CD14-positive monocyte (primary cell): ENCODE measurements around the gene SLC35A4. TPM values are rescaled to one million over a fixed set of nuclear protein-coding genes. Genes with fewer than 3 reads are reported as not detected.
"Not testable (repeated sequence)": the region's sequence is repeated elsewhere in the genome, so short reads cannot be mapped to it uniquely, and the experiment has no call there.

Experiments
- DNase-seq, 3 donors: peaks; one replicate each; pipeline ENCODE4 v3.0.0-alpha.2; 2011 to 2022
- H2AFZ ChIP-seq: 2 replicates; pipeline ENCODE4 v1.6.0; 2012; ENCODE audit warnings: mild to moderate bottlenecking, low read depth, low read length, inconsistent platforms; ENCODE audit not compliant: insufficient read depth, poor library complexity, severe bottlenecking
- H3K27ac ChIP-seq, 2 donors: 1 replicate in 1 of 2; 2 replicates in 1 of 2; pipeline ENCODE4 v1.5.1; 2012 to 2013; ENCODE audit warnings: low read length in 2 of 2, control low read depth in 1 of 2, inconsistent platforms in 1 of 2, low read depth in 1 of 2, mild to moderate bottlenecking in 1 of 2
- H3K27me3 ChIP-seq, 2 donors: one replicate each; pipeline versions ENCODE4 v1.6.0 to v1.6.1; 2011 to 2013; ENCODE audit warnings: low read length in 2 of 2; ENCODE audit not compliant: control insufficient read depth in 2 of 2, insufficient read depth in 2 of 2
- H3K36me3 ChIP-seq, 2 donors: replicated peaks in 1 of 2; 1 replicate in 1 of 2; 2 replicates in 1 of 2; pipeline versions ENCODE4 v1.5.1 to v1.6.1; 2012 to 2013; ENCODE audit warnings: low read length in 2 of 2, control low read depth in 1 of 2, inconsistent platforms in 1 of 2, mild to moderate bottlenecking in 1 of 2; ENCODE audit not compliant: insufficient read depth in 2 of 2, control insufficient read depth in 1 of 2
- H3K4me1 ChIP-seq, 2 donors: 1 replicate in 1 of 2; 2 replicates in 1 of 2; pipeline versions ENCODE4 v1.5.1 to v1.6.1; 2012 to 2013; ENCODE audit warnings: low read length in 2 of 2, control low read depth in 1 of 2, inconsistent platforms in 1 of 2, mild to moderate bottlenecking in 1 of 2, moderate library complexity in 1 of 2; ENCODE audit not compliant: insufficient read depth in 2 of 2, control insufficient read depth in 1 of 2
- H3K4me2 ChIP-seq: replicated peaks from 2 replicates; pipeline ENCODE3; 2012; ENCODE audit warnings: low read length, moderate library complexity, mild to moderate bottlenecking; ENCODE audit not compliant: poor library complexity, severe bottlenecking; ENCODE audit errors: extremely low read depth
- H3K4me3 ChIP-seq, 3 experiments: fragments of 200-600 bp in 1 of 3; sonication (generic) in 1 of 3; replicated peaks in 1 of 3; 1 replicate in 2 of 3; 2 replicates in 1 of 3; pipeline ENCODE4 v1.5.1; 2011 to 2013; ENCODE audit warnings: low read length in 3 of 3, mild to moderate bottlenecking in 3 of 3, control low read depth in 2 of 3, low read depth in 2 of 3, inconsistent platforms in 1 of 3, moderate library complexity in 1 of 3
- H3K79me2 ChIP-seq: 2 replicates; pipeline ENCODE4 v1.6.0; 2012; ENCODE audit warnings: mild to moderate bottlenecking, control low read depth, inconsistent platforms, low read length, moderate library complexity; ENCODE audit not compliant: insufficient read depth
- H3K9ac ChIP-seq: 2 replicates; pipeline ENCODE4 v1.6.0; 2017; ENCODE audit warnings: low read length, mild to moderate bottlenecking; ENCODE audit not compliant: insufficient read depth, poor library complexity, severe bottlenecking
- H3K9me3 ChIP-seq, 2 donors: replicated peaks in 1 of 2; 1 replicate in 1 of 2; 2 replicates in 1 of 2; pipeline versions ENCODE4 v1.5.1 to v1.6.1; 2012 to 2013; ENCODE audit warnings: low read length in 2 of 2, control low read depth in 1 of 2; ENCODE audit not compliant: control insufficient read depth in 1 of 2, insufficient read depth in 1 of 2
- H4K20me1 ChIP-seq: 2 replicates; pipeline ENCODE4 v1.6.0; 2012; ENCODE audit warnings: mild to moderate bottlenecking, low read length, control low read depth, moderate library complexity; ENCODE audit not compliant: insufficient read depth
- H3K27ac Mint-ChIP-seq, 7 donors: one replicate each; pipeline ENCODE4 v1.8.0; 2020; ENCODE audit warnings: mild to moderate bottlenecking in 7 of 7, mixed read lengths in 7 of 7, moderate library complexity in 6 of 7, inconsistent platforms in 2 of 7
- H3K27me3 Mint-ChIP-seq, 3 donors: one replicate each; pipeline ENCODE4 v1.8.0; 2021 to 2022; ENCODE audit warnings: low read depth in 3 of 3, mild to moderate bottlenecking in 3 of 3, mixed read lengths in 3 of 3, moderate library complexity in 3 of 3, inconsistent platforms in 1 of 3
- H3K36me3 Mint-ChIP-seq, 2 donors: one replicate each; pipeline ENCODE4 v1.8.0; 2020; ENCODE audit warnings: mixed read lengths in 2 of 2, inconsistent platforms in 1 of 2, mild to moderate bottlenecking in 1 of 2
- H3K4me1 Mint-ChIP-seq: one replicate; pipeline ENCODE4 v1.8.0; 2020; ENCODE audit warnings: mild to moderate bottlenecking, mixed read lengths
- H3K4me3 Mint-ChIP-seq, 2 donors: one replicate each; pipeline ENCODE4 v1.8.0; 2020; ENCODE audit warnings: mild to moderate bottlenecking in 2 of 2, mixed read lengths in 2 of 2, moderate library complexity in 1 of 2
- H3K9me3 Mint-ChIP-seq, 7 donors: one replicate each; pipeline ENCODE4 v1.8.0; 2020 to 2022; ENCODE audit warnings: mixed read lengths in 7 of 7, mild to moderate bottlenecking in 6 of 7, moderate library complexity in 6 of 7, inconsistent platforms in 2 of 7
- WGBS: methylation state at CpG from one replicate; pipeline ENCODE4 v1.1.5; 2013; ENCODE audit warnings: missing lambda C conversion rate; ENCODE audit not compliant: insufficient coverage; 5-methylcytosine and 5-hydroxymethylcytosine counted together
- intact Hi-C, 2 donors: fragments of 100-400 bp; cut with micrococcal nuclease; formaldehyde crosslinking; loops; one replicate each; pipeline versions ENCODE4 v1.15.0 to v1.15.1; 2023
- polyA plus RNA-seq, 3 donors: library from polyadenylated mRNA; depleted of rRNA in 1 of 3; unstranded in 2 of 3; stranded (reverse) in 1 of 3; fragments of 300-500 nt in 2 of 3; fragments of >200 nt in 1 of 3; fragmentation: Illumina TruSeq in 2 of 3; gene quantifications; 1 replicate in 2 of 3; 2 replicates in 1 of 3; pipeline ENCODE4 v1.2.3, GENCODE V29; 2012 to 2021
- TF ChIP-seq, protein P1 (sequence below): fragments of 200-600 bp; IDR thresholded peaks from one replicate; pipeline ENCODE4 v1.8.0; 2022; ENCODE audit warnings: antibody characterized with exemption, mild to moderate bottlenecking

SLC35A4 gene
- polyA plus RNA-seq, 3 donors, result 44.0 to 67.1 (median 58.8) TPM

DNA sequence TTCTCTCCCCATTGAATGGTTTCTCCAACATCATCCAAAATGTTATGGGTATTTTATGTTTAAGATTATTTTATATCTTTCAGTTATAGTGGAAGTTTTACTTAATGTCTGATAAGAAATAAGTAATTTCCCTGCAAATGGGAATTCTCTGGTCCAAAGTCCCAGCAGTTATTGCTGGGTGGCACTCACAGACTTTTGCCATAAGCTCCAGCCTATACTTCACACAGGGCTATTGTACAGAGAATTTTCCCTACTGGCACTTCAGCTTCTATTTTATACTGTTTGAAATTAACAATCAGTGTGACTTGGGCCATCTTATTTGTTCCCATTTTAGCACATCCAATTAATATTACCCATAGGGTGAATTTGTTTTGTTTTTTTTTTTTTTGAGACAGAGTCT, 35.5 kb downstream of the SLC35A4 start:
- no peak overlapping the region for H3K4me3 Mint-ChIP-seq
- H3K27ac Mint-ChIP-seq, result peak overlapping the region in 2 of 7 donors; percentile 45 to 99
- peaks cover 0 to 5% (median 0%) of the 10 kb centered on the region in 3 donors for H3K27me3 Mint-ChIP-seq
- H3K9me3 Mint-ChIP-seq, result peaks cover 0 to 3% (median 0%) of the 10 kb centered on the region in 7 donors
- DNase-seq, result no peak
- Histone ChIP-seq H3K79me2 (peaks cover 11% of the 10 kb centered on the region), H3K4me1 (peaks cover 75 to 95% of the 10 kb centered on the region in 2 donors), H3K27ac (no peak overlapping the region), H4K20me1 (no peaks in the 10 kb centered on the region), H3K36me3 (no peaks in the 10 kb centered on the region), H3K9me3 (no peaks in the 10 kb centered on the region), H3K4me3 (no peak overlapping the region), H3K9ac (no peak overlapping the region), H3K4me2 (no peak overlapping the region), H2AFZ (no peak overlapping the region), H3K27me3 (no peaks in the 10 kb centered on the region)
- H3K36me3 Mint-ChIP-seq, result peaks cover 2% of the 10 kb centered on the region in 2 donors
- TF ChIP-seq, protein P1, sequence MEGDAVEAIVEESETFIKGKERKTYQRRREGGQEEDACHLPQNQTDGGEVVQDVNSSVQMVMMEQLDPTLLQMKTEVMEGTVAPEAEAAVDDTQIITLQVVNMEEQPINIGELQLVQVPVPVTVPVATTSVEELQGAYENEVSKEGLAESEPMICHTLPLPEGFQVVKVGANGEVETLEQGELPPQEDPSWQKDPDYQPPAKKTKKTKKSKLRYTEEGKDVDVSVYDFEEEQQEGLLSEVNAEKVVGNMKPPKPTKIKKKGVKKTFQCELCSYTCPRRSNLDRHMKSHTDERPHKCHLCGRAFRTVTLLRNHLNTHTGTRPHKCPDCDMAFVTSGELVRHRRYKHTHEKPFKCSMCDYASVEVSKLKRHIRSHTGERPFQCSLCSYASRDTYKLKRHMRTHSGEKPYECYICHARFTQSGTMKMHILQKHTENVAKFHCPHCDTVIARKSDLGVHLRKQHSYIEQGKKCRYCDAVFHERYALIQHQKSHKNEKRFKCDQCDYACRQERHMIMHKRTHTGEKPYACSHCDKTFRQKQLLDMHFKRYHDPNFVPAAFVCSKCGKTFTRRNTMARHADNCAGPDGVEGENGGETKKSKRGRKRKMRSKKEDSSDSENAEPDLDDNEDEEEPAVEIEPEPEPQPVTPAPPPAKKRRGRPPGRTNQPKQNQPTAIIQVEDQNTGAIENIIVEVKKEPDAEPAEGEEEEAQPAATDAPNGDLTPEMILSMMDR, result no peak
- intact Hi-C loops, result loop anchor here in 1 of 2 donors (5.0 kb wide), 1 partner anchor 43 kb away; the partner anchor contains the start of gene SRA1
- H3K4me1 Mint-ChIP-seq, result peaks cover 71% of the 10 kb centered on the region

DNA sequence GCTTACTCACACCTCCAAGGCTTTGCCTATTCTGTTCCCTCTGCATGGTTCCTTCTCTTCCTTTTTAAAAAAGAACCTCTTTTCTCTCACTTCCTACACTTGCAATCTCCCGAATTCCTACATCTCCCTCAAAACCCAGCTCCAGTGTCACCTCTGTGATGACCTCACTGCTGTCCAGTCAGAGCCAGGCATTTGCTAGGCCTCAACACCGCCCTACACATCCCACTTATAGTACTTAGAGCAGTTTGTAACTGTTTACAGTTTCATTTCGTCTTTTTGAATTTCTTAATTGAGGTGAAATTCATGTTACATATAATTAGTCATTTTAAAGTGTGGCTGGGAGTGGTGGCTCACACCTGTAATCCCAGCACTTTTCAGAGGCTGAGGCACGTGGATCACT, 37.5 kb downstream of the SLC35A4 start:
- WGBS, result 0% methylated on average over 1 of the region's 4 CpGs
- H3K4me3 Mint-ChIP-seq, result peak overlapping the region; percentile 55 to 60
- peaks cover 0 to 5% (median 0%) of the 10 kb centered on the region in 7 donors for H3K9me3 Mint-ChIP-seq

DNA sequence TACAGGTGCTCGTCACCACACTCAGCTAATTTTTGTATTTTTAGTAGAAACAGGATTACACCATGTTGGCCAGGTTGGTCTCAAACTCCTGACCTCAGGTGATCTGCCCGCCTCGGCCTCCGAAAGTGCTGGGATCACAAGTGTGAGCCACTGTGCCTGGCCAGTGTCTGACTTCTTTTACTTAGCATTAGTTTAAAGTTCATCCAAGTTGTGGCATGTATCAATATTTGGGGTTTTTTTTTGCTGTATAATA, 38.7 kb downstream of the SLC35A4 start:
- H3K9me3 Mint-ChIP-seq, H3K27me3 ChIP-seq, H3K9ac ChIP-seq, H3K36me3 ChIP-seq, H3K9me3 ChIP-seq, DNase-seq, H4K20me1 ChIP-seq, H3K27me3 Mint-ChIP-seq, H3K36me3 Mint-ChIP-seq, H2AFZ ChIP-seq: not testable (repeated sequence)
- Mint-ChIP-seq H3K27ac (peak overlapping the region; percentile 94 to 100 (median 99)), H3K4me1 (peaks cover 69% of the 10 kb centered on the region), H3K4me3 (peak overlapping the region in 1 of 2 donors; percentile 15)
- peak overlapping the region; percentile 94 to 95 for H3K27ac ChIP-seq
- peak overlapping the region in 1 of 3 experiments; percentile 22 for H3K4me3 ChIP-seq
- peaks cover 70 to 97% of the 10 kb centered on the region in 2 donors for H3K4me1 ChIP-seq
- H3K4me2 ChIP-seq, result peak overlapping the region; percentile 33
- peaks cover 17% of the 10 kb centered on the region for H3K79me2 ChIP-seq
- intact Hi-C loops, result loop anchor here in 1 of 2 donors (5.0 kb wide), 1 partner anchor 46 kb away; the partner anchor contains the start of gene SRA1
- WGBS, result 83% methylated on average over 4 of the region's 4 CpGs

More for the DNA sequence above, 37.5 kb downstream of the SLC35A4 start:
- peaks cover 66% of the 10 kb centered on the region for H3K4me1 Mint-ChIP-seq
- peak overlapping the region; percentile 33 for H3K4me2 ChIP-seq
- peak overlapping the region; percentile 94 to 100 (median 99) for H3K27ac Mint-ChIP-seq
- H3K79me2 ChIP-seq, result peaks cover 15% of the 10 kb centered on the region
- peaks cover 0 to 5% (median 0%) of the 10 kb centered on the region in 3 donors for H3K27me3 Mint-ChIP-seq
- H2AFZ ChIP-seq, result no peak overlapping the region
- H3K27ac ChIP-seq, result peak overlapping the region; percentile 94 to 95
- H4K20me1 ChIP-seq, result no peaks in the 10 kb centered on the region
- H3K27me3 ChIP-seq, result no peaks in the 10 kb centered on the region
- H3K4me1 ChIP-seq, result peaks cover 71 to 95% of the 10 kb centered on the region in 2 donors
- H3K4me3 ChIP-seq, result peak overlapping the region in 1 of 3 experiments; percentile 28
- intact Hi-C loops, result loop anchor here in 1 of 2 donors (5.0 kb wide), 1 partner anchor 45 kb away; the partner anchor contains the start of gene SRA1
- H3K36me3 Mint-ChIP-seq, result peaks cover 2 to 5% of the 10 kb centered on the region in 2 donors
- H3K9me3 ChIP-seq, result no peaks in the 10 kb centered on the region
- TF ChIP-seq, protein P1, result no peak
- peak overlapping the region; percentile 44 for H3K9ac ChIP-seq
- DNase-seq, result peak in 2 of 3 donors; percentile 82 to 86
- no peaks in the 10 kb centered on the region for H3K36me3 ChIP-seq
